GM19025 (cell line): ENCODE results near the gene TEX28.
"Not testable (repeated sequence)": the region's sequence is repeated elsewhere in the genome, so short reads cannot be mapped to it uniquely, and the experiment has no call there.

Experiments
- ATAC-seq: cut with Tn5 transposase; IDR thresholded peaks from one replicate; pipeline ENCODE4 v1.9.1; 2021; ENCODE audit warnings: mild to moderate bottlenecking, low read depth, moderate library complexity; ENCODE audit not compliant: unreplicated experiment

Gene TEX28

DNA sequence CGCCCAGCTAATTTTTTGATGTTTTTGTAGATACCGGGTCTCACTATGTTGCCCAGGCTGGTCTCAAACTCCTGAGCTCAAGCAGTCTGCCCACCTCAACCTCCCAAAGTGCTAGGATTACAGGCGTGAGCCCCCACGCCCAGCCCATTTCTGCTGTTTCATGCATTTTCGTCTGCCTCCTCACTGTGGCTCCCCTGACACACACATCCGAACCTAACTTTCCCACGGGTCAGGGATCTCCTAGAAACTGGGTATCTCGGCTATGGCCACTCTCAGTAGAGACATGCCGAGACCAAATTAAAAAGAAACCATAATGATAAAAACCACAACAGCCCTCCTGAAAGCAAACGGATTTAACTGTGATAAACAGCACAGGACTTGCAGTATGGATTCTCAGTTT, 46.8 kb downstream of the TEX28 start:
- not testable (repeated sequence) for ATAC-seq

DNA sequence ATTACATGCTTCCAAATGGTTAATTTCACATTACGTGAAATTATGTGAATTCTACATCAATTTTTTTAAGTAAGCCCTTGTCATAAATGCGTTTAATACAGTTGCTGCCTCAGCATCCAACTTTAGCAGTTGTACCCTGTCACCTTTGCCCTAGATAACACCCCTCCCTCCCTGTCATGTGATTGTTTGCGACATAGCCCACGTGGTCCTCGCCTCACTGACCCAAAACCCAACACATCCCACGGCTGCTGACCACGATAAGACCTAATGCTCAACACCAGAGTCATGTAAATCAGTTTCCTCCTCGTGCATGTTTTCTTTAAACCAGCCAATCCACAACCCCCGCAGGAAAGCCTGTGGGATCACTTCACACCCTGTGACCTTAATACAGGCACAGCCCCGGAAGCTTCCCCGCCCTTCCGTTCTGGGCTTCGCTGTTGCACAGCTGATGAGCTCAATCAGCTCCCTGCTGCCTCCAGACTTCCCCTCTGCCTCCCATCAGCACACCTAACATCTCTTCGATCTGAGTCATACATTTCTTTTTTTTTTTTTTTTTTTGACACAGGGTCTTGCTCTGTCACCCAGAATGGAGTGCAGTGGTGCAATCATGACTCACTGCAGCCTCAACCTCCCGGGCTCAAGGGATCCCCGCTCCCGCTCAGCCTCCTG, 47.4 kb downstream of the TEX28 start:
- peak; percentile 70 for ATAC-seq

DNA sequence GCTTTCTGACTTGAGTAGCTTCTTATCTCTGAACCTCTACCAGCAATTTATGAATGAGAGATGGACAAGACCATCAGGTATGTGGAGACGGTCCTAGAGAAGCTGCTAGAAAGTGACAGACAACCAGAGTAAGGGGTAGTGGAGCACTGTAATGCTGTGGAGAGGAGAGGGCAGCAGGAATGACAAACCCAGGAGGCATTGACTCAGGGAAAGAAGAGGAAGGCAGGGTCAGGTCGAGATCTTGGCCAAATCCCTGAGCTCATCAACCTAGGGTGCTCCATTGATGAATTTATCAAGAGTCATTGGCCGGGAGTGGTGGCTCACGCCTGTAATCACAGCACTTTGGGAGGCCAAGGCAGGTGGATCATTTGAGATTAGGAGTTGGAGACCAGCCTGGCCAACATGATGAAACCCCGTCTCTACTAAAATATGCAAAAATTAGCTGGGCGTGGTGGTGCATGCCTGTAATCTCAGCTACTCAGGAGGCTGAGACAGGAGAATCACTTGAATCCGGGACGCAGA, 54.9 kb downstream of the TEX28 start:
- not testable (repeated sequence) for ATAC-seq

DNA sequence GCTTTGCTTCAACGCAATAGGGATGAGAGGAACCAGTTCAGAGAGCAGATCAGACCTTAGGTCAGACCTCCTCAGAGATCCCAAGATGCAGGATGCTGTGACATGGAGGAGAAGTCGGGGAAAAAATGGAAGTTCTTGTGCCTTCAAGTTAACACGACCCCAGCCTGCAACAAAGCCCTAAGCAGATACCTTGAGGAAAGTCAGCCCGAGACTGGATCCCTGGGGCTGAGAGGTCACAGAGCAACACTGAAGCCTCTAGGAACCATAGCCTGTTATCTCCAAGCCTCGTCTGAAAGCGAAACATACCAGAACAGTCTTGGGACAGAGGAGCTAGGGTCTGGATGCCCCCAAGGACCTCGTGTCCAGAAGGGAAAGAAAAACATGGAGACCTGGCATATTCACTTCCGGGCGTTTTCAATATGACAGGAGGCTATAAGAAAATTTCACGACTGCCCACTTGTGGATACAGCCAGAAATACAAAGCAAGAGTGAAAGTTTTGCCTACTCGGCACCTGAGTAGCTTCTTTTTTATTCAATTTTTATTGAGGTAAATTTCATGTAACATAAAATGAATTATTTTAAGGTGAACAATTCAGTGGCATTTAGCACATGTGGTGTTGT, 55.9 kb downstream of the TEX28 start:
- ATAC-seq, result not testable (repeated sequence)

DNA sequence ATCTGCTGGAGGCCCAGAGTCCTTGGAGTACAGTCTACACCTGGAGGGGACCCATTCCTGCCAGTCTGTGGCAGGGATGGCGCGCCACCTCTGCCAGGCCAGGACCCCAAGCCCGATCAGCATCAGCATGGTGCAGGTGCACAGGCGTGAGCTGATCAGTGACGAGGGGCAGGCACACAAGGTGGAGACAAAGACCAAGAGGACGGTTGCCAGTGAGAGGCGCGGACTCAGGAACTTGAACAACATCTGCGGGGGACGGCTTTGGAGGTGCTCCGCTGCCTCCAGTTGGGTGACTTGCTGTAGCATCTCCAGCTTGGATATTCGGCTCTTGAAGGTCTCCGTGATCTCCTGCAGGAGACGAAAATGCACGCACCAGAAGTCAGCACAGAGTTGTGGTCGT, 61.3 kb downstream of the TEX28 start:
- not testable (repeated sequence) for ATAC-seq

DNA sequence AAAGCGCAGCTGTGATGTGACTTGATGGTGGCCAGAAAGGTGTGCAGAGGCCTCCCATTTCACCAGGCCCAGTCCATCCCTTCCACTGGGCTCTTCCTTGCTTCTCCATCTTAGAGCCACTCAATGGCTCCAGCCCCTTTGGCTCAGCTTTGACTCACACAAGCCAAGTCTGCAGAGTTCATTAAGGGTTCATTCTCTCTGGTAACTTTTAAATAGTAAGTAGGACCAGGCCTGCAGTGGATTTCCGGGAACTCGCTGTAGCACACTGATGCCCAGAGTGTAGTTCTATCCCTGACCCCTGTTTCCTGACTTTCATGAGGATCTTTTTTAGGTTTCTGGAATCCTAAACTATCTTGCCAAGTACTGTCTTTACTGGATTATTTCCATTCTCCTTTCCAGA, 63.5 kb downstream of the TEX28 start:
- ATAC-seq, result not testable (repeated sequence)

DNA sequence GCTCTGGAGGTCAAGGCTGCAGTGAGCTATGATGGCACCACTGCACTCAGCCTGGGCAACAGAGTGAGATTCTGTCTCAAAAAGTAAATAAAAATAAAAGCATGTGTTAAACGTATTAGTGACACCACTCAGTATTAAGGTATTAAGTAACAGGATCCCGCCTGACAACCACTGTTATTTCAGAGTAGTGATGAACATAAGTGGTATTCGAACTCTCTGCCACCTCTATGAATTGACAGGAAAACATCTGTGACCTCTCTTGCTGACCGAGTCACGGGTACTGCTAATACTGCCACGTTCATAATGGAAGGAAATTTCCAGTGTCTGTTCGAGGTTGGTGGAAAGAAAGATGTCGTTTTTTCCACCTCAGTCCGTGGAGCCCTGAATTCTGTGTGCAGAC, 68.2 kb downstream of the TEX28 start:
- ATAC-seq, result not testable (repeated sequence)

DNA sequence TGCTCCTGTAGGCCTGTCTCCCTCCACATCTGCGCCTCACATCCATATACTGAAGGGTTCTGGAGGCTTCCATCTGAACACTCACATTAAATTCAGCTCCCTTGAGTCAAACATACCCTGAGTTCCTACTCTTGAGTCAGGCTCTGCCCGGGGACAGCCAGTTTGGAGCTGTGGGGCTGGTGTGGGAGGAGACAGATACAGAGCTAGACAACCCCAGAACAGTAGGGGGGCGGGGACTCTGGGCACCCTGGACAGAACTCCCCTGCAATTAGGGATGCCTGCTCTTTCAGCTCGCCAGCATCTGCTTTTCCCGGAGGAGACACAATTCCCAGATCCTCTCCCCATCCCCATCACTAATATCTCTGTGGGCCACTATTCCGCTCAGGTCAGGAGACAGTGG, 69.6 kb downstream of the TEX28 start:
- not testable (repeated sequence) for ATAC-seq
